Type B pancreatic cell (in vitro differentiated cells): ENCODE measurements around the gene WNK1. TPM values are rescaled to one million over a fixed set of nuclear protein-coding genes. Genes with fewer than 3 reads are reported as not detected.

Experiments
- DNase-seq: peaks from one replicate; pipeline ENCODE4 v3.0.0; 2021; ENCODE audit warnings: mixed read lengths; ENCODE audit not compliant: unreplicated experiment; ENCODE audit errors: extremely low spot score
- H3K27ac Mint-ChIP-seq: 2 replicates; pipeline ENCODE4 v1.8.0; 2021; ENCODE audit warnings: mild to moderate bottlenecking, mixed read lengths
- H3K27me3 Mint-ChIP-seq: 2 replicates; pipeline ENCODE4 v1.8.0; 2021; ENCODE audit warnings: mixed read lengths
- H3K36me3 Mint-ChIP-seq: 2 replicates; pipeline ENCODE4 v1.8.0; 2021; ENCODE audit warnings: mixed read lengths
- H3K4me1 Mint-ChIP-seq: one replicate; pipeline ENCODE4 v1.8.0; 2021; ENCODE audit warnings: mixed read lengths; ENCODE audit not compliant: unreplicated experiment
- H3K4me3 Mint-ChIP-seq: 2 replicates; pipeline ENCODE4 v1.8.0; 2021; ENCODE audit warnings: mild to moderate bottlenecking, mixed read lengths
- H3K9me3 Mint-ChIP-seq: 2 replicates; pipeline ENCODE4 v1.8.0; 2021; ENCODE audit warnings: mixed read lengths
- CTCF ChIP-seq: fragments of 200-600 bp; sonication (generic); conservative IDR thresholded peaks from 2 replicates; pipeline ENCODE4 v1.5.0; 2021; ENCODE audit warnings: antibody characterized with exemption, mild to moderate bottlenecking
- total RNA-seq: library from RNA; stranded (reverse); gene quantifications from 2 replicates; pipeline ENCODE4 v1.2.1, GENCODE V29; 2021; ENCODE audit warnings: low replicate concordance

The WNK1 gene
- total RNA-seq, 1 donor from 2014 or later, result 132 TPM

- peaks cover 3% of the 10 kb centered on the region for H3K9me3 Mint-ChIP-seq
- H3K36me3 Mint-ChIP-seq, result peaks cover 2% of the 10 kb centered on the region
- H3K27ac Mint-ChIP-seq, result peak overlapping the region; percentile 92
- no peaks in the 10 kb centered on the region for H3K4me1 Mint-ChIP-seq
- no peak for TF ChIP-seq CTCF
- DNase-seq, result no peak
- H3K27me3 Mint-ChIP-seq, result peaks cover 2% of the 10 kb centered on the region
- no peak overlapping the region for H3K4me3 Mint-ChIP-seq
Measured at GRCh38 chr12:725076-725475, 27.3 kb upstream of the WNK1 start.

GRCh38 chr12:726281-727140 lies 25.9 kb upstream of the WNK1 start:
- Mint-ChIP-seq H3K27me3 (peaks cover 2% of the 10 kb centered on the region), H3K4me1 (no peaks in the 10 kb centered on the region), H3K36me3 (no peaks in the 10 kb centered on the region), H3K27ac (no peak overlapping the region), H3K9me3 (peaks cover 5% of the 10 kb centered on the region), H3K4me3 (no peak overlapping the region)
- TF ChIP-seq CTCF, result no peak
- no peak for DNase-seq

- H3K9me3 Mint-ChIP-seq, result peaks cover 5% of the 10 kb centered on the region
- no peak overlapping the region for H3K27ac Mint-ChIP-seq
- DNase-seq, result no peak
- no peak for TF ChIP-seq CTCF
- no peak overlapping the region for H3K4me3 Mint-ChIP-seq
- no peaks in the 10 kb centered on the region for H3K4me1 Mint-ChIP-seq
- H3K27me3 Mint-ChIP-seq, result peaks cover 2% of the 10 kb centered on the region
- H3K36me3 Mint-ChIP-seq, result no peaks in the 10 kb centered on the region
Measured at GRCh38 chr12:727321-727720, 25.1 kb upstream of the WNK1 start.

- Mint-ChIP-seq H3K9me3 (peaks cover 5% of the 10 kb centered on the region), H3K27me3 (peaks cover 2% of the 10 kb centered on the region), H3K36me3 (no peaks in the 10 kb centered on the region), H3K4me1 (no peaks in the 10 kb centered on the region), H3K4me3 (no peak overlapping the region), H3K27ac (no peak overlapping the region)
- no peak for TF ChIP-seq CTCF
- no peak for DNase-seq
Measured at GRCh38 chr12:728781-729180, 23.6 kb upstream of the WNK1 start.

- Mint-ChIP-seq H3K27me3 (peaks cover 2% of the 10 kb centered on the region), H3K4me3 (no peak overlapping the region), H3K4me1 (no peaks in the 10 kb centered on the region), H3K9me3 (peaks cover 5% of the 10 kb centered on the region), H3K36me3 (no peaks in the 10 kb centered on the region), H3K27ac (no peak overlapping the region)
- no peak for DNase-seq
- no peak for TF ChIP-seq CTCF
Measured at GRCh38 chr12:729221-729620, 23.2 kb upstream of the WNK1 start.
